ENCODE results near the gene TRIM65.

Gene TRIM65

DNA sequence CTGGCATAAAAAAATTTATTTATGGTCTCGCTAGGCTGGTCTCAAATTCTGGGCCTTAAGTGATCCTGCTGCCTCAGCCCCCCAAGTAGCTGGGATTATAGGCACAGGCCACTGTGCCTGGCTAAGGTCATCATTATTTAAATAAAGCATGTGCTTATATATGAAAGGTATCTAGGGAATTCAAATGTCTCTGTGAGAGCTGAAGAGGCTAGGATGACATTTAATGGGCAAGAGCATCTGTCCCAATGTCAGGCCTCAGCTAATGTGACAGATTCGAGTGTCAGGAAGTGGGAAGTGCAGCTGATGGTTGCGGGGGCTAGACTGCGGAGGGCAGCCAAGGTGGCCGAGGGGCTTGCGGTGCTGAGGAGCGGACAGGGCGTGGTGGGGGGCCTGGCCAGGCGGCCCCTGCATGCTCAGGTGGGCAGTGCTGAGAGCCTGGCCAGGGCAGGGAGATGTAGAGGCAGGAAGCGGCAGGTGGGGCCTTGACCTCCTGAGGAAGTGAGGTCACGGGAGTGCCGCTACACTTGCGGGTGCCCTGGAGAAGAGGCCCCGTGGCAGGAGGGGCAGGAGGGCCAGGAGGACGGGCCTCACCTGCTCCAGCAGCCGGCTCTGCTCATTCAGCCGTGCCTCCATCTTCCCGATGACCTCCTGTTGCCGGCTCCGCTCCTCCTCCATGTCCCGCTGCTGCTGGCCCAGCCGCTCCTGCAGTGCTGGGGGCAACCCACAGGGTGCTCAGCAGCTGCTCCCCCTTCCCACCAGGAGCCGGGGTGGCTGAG lies 20.6 kb upstream of the TRIM65 start:
- no peak for DNase-seq

DNA sequence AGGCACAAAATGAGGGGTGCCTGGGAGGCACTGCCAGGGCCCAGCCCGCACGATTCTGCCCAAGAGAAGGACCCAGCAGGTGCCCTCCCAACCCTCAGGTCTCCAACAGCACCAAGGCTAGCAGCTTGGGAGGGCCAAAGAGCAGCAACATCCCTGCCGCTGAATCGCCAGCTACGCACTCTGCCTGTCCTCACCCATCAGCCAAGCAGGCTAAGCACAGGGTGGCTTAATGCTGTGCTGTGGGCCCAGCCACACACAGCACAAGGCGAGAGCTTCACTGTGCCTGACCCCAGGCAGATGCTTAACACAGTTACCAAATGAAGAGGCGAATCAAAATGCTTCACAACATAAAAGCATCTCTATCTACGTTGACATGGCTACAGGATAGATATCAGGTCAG lies 18.5 kb upstream of the TRIM65 start:
- DNase-seq, result no peak

DNA sequence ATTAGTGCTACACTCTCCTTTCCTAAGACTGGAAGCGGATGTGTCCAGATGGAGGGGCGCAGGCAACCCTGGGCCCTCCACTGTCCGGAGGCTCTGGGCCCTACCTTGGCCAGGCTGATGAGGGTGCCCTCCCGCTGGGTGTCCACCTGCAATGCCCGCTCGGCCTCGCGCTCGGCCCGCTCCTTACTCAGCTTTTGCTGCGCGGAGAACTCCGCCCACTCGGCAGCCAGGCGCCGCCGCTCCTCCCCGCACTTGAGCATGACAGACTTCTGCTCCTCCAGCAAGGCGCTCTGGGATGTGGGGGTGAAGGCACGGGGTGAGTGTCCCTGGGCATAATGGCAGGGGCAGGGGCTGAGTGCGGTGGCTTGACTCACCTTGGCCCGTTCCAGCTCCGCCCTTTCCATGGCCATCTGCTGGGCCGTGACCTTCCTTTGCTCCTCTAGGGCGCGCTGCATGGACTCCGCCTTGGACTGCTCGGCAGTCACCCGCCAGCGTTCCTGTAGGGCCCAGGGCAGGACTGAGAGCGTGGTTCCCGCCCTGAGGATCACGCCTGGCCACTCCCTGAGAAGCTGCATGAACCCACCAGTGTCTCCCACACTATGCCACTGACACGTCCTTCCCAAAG lies 18.0 kb upstream of the TRIM65 start:
- DNase-seq, result no peak

DNA sequence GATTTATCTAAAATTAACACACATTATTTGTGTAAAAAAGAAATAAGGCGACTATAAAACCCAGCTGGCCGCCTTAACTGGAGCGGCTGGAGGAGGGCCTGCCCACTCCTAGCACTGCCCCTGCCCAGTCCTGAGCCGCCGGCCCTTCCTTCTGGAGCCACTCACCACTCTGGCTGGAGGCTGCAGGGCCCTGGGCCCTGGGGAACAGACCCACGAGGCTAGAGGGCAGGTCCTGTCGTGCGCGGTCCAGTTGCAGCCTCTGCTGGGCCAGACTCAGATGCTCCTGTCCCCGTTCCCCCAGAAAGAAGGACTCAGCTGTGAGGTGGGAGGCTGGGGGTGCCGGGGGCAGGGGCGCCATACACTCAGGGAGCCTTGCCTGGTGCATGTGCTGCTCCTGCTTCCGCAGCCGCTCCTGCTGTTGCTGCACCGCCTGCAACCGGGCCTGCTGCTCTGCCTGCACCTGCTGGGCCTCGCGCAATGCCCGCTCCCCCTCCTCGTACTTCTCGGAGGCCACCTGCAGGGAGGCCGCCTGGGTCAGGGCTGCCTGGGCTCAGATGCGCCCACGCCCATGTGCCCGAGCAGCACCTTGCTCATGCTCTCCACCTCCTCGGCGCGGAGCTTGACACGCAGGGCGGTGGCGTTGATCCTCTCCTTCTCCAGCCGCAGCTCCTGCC lies 16.9 kb upstream of the TRIM65 start:
- no peak for DNase-seq

DNA sequence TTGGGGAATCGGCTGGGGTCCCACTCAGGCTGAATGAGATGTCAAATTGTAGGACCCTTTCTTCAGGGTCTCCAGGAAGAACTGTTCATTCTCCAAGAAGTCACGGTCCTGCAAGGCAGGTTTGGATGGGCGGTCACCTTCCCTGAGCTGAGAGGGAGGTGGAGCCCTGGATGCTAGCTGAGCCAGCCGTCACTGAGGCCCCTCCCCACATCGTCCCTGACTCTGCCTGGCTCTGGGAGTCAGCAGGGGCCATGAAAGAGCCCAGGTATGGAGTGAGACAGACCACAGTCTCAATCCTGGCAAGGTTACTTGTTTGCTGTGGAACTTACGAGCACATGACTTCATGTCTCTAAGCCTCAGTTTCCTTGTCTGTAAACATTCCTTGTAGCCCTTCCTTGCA lies 13.9 kb upstream of the TRIM65 start:
- no peak for DNase-seq

DNA sequence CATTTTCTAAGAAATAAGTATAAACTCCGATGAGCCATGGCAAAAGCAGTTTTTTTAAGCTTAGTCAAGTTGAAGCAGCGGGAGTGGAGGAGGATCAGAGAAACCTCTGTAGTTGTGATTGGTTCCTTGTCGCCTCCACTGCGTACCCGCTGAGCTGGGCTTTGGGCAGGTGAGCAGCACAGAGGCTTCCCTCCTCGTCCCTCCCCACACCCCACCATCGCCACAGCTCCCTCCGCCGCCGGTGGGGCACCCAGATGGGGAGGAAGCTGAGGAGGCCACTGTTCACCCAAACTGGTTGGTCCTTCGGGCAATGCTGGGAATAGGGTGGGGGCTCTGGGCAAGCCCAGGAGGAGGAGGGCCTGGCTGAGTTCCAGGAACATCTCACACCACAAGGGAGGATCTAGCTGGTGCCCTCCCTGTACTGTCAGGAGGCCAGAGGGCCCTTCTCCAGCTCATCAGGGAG lies 13.1 kb upstream of the TRIM65 start:
- no peak for DNase-seq

DNA sequence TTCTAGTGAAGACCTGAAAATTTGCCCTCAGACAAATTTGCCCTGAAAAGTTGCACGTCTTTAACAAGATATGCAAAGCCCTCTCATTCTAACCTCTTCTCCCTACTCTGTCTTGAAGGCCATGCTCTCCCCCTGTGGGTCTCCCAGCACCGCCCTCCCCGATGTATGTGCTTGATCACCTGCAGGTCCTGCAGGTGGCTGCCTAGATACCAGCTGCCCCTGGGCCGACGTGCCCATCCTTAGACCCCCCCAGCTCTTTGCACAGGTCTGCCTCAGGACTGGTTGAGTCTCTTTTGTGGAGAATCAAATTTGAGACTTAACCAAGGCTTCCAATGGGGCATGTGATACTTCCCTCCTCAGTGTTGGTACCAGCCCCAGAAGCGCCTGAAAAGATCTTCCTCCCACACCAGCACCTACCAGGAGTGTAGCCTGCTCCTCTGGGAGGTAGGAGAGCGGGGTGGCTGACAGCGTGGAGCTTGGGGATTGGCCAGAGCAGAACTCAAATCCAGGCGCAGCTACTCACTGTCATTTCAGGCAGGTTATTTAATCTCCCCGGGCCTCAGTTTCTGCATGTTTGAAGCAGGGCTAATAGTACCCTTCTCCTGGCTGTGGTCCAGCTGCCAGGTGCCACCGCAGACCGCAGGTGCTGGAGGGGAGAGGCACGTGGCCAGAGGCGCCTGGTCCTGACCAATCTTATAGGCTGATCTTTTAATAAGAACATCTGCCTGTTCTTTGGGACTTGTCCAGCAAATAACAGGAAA lies 12.5 kb upstream of the TRIM65 start:
- no peak for DNase-seq

DNA sequence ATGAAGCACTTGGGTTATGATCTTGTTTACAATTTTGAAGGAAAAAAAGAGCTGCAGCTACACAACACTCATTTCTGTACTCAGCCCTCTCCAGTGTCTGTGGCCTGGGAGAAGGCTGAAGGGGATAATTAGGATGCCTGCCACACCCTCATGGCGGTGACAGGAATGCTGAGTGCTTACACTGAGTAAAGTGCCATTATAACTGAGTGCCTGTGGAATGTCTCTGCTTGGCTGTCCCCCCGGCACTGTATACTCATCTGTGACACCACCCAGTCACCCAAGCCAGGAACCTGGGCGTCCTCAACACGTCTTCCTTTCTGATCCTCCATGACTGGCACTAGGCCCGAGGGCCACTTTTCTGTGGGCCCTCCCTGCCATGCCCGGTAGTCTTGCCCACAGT lies 11.4 kb upstream of the TRIM65 start:
- DNase-seq, result no peak

DNA sequence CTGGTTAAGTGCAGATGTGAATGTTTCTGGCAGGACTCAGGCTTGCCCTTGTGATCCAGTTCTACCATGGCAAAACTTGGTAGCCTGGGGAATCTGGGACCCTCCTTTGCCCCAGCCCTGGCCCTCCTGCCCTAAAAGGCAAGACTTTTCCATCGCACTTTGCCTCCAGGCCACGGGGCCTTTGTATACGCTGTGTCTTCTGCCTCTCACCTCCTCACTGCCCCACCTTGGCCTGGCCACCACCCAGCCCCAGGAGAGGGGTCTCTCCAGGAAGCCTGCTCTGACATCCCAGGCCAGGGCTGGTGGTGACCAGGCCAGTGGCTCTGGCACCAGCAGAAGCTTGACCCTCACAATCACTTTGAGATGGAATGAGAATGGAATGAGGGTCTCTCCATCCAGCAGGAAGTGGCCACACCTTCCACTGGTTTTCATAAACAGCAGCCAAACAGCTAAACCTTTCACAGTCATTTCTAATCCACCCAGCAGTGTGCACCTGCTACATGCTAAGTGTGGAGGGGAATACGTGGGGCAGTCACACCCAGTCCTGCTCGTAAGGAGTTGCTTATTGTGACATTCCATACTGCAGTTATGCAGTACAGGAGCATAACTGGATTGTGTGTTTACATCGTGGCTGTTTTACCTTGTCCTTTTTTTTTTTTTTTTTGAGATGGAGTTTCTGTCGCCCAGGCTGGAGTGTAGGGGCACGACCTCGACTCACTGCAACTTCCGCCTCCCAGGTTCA lies 9.6 kb upstream of the TRIM65 start:
- DNase-seq, result no peak

DNA sequence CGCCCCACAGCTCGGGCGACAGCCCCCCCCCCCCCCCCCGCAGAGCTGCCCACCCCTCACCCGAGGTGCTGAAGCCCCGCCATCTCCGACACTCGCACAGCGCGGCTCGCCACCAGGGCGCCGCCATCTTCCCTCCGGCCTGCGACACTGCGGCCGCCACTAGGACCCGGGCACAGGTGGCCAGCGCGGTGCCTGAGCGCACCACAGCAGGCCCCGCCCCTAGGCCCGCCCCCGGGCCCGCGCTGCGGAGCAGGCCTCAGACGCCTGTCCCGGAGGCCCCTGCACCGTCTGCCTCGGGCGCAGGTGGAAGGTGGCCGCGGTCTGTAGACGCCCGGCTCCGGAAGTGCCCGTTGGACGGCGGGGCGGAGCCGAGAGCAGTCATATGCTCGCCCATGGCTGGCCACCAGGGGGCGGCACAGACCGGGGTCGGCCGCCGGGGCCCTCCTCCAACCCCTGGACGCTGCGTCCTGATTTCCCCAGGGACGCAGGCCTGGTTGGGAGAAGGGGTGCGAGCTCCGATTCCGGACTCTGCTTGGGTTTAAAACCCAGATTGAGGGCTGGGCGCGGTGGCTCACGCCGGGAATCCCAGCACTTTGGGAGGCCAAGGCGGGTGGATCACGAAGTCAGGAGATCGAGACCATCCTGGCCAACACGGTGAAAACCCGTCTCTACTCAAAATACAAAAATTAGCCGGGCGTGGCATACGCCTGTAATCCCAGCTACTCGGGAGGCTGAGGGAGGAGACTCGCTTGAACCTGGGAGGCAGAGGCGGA lies 8.2 kb upstream of the TRIM65 start, which contains the start of gene MRPL38:
TSS of gene MRPL38 (minus strand) at position 136 of the 773 bp plus-strand sequence. CDS start at position 127, 9 bp downstream.
- peak; percentile 99 for DNase-seq

DNA sequence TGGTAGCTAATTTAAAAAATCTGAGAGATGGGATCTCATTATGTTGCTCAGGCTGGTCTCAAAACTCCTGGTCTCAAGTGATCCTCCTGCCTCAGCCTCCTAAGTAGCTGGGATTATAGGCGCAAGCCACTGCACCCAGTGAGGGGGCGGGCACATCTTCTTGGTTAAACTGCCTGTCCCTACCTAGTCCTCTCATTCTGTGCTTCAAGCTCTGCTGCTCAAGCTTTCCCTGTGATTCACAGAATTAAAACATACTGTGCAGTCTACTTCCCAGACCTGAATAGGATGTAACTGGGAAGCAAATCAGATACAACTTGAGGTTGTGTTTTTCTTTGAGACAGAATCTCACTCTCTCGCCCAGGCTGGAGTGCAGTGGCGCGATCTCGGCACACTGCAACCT lies 5.7 kb upstream of the TRIM65 start:
- no peak for DNase-seq

DNA sequence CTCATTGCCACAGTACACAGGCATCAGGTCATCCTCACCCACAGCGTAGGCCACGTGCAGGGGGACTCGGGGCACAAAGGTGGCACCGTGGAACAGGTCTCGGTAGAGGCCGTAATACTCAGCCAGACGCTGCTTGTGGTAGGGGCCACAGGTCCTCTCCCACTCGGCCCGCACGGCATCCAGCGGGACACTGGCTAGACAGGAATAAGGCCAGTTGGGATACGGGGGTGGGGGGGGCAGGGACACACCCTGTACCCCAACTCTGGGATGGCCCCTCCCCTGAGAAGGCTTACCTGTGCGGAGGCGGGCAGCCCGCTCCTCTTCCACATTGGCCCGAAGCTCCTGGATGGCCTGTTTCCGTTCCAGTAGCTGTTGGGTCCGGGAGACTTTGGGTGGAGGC lies 5.0 kb upstream of the TRIM65 start:
- DNase-seq, result no peak

DNA sequence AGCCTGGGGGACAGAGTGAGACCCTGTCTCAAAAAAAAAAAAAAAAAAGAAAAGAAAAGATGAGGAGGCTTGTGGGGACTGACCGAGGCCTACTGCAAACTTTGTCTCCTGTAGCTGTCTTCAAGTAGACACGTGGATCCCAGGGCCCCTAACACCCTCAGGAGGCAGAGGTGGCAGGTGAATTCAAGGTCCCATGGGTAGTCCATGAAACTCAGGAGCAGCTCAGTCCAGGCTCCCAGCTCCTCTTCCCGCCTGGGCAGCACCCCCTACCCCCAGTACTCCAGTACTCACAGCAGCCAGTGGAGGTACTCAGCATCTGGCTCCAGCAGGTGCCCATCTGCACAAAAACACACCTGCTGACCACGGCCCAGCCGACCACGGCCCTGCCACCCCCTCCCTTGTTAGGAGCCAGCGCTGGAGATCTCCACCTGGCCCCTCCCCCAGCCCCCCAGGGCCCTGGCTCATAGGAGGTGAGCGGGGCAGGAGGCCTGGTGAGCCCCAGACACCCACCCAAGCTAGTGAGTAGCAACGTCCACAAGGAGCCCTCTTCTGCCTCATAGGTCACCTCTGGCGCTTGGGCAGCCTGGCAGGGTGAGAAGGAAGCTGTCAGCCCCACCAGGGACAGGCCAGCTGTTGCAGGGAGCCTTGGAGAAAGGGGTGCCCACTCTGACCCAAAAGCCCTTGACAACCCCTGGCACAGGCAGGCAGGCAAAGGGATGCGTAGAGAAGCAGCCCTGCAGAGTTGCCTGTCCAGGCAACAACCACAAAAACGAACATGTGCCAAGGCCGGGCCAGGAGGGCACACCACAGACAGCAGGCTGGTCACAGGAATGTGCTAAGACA lies 4.2 kb upstream of the TRIM65 start:
- DNase-seq, result no peak

DNA sequence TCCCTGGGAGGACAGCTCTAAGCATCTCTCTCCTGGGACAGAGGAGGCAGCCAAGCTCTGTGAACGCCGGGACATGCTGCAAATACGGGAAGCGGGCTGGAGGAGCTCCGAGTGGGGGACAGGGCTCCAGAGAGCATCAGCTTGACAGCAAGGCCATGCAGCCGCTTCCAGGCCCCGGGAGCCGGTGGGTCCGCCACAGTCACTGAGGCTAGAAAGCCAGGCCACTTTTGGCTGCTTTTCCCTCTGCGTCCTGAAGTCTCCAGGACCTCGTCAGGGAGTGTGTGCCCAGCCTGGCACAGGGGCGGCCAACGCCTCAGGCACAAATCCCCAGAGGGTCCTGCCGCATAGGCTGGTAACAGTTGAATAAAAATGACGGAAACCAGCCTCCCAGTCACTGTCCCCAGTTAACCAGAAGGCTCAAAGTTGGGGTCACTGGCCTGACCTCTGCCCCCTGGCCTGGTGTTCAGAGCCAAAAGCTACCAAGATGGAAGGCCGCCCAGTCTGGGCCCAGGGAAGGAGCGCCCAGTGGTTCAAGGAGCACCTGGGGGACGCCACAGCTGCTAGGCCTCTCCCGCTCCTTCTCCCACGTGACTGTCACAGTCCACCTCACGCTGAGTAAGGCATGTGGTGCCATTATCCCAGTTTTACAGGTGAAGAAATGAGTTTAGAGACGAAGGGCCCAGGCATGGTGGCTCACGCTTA lies 3.2 kb upstream of the TRIM65 start:
- no peak for DNase-seq

DNA sequence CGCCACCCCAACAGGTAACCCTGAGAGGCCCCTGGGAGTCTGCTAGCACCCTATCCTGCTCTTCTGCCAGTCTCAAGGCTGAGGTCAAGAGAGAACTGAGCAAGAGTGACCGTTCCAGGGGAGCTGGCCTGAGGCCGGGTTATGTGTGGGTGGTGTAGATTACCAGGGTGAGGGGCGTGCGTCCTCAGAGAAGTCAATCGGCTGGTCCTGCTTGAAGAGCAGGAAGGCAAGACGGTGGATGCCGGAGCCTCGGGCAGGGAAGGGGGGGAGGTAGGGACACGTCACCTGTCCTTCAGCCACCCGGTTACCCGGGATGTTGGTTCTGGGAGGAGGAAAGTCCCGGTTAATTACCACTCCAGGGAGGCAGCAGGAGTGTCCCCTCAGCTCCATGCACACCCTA lies 2.6 kb upstream of the TRIM65 start:
- no peak for DNase-seq

DNA sequence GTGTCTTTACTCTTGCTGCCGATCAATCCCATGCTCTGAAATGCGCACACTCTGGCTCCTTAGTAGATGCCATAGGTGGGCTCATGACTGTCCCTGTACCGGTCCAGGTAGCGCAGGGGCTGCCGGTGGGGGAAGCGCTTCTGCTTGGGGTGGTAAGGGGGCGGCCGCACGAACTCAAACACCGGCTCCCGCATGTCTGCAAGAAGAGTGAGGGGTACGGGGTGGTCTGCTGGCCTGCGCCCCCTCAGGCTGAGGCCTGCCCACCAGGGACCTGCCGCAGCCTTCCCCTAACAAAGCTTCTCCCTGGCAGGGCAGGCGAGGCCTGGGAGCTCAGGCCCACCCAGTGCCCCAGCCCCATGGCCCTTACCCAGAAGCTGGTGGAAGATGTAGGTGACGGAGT lies 2.0 kb upstream of the TRIM65 start:
- DNase-seq, result no peak

DNA sequence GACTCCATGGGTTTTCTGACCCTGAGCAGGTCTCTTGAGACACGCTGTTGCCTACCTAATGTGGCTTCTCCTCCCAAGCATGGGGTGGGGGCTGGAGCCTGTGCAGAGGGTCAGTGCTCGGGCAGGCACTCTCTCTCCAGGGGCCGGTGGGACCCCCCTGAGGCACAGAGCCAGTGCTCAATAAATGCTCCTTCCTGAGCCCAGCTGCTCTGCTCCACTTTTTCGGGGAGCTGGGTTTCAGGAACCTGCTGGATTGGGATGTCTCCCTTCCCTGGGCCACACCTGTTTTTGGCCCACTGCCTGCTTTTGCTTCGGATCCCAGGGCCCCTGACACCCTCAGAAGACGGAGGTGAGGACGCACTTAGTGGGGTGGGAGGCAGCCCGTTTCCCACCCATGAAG lies 1.3 kb upstream of the TRIM65 start:
- DNase-seq, result no peak

DNA sequence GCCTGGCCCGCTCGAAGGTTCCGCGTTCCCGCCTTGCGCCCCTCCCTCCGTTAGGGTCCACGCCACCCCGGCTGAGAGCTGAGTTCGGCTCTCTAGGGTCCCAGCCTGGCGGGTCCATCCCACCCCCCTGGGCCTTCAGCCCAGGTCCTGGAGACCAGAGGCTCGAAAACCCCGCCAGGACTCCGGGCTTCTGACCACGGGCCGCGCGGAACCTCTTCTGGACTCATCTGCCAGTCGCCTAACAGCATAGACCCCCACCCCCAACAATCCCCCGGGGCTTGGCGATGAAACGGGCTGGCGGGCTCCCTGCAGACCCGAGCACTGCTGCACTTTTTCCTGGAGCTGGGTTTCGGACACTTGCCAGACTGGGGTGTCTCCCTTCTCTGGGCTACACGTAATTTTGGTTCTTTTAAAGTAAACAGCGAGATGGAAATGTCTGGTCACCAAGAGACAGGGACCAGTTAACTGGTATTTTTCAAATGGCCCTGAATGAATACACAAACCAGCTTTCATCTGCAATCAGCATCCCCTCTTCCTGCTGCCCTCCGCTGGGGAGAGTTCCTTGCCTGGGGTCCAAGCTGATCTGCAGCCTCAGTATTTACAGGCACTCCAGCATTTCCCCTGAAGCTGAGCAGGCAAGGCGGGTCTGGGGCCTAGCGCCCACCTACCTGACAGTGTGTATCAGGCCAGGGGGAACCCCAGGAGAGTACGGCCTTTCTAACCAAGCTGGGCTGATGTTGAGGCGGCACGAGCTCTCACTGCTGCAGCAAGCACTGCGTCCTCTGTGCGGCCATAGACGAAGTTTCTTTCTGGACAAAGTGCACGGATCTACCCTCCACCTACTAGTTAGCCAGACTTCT lies 639 bp upstream of the TRIM65 start:
- DNase-seq, result no peak
